ENCODE measurements around the gene SEC16B. TPM values are rescaled to one million over a fixed set of nuclear protein-coding genes. Genes with fewer than 3 reads are reported as not detected.

SEC16B gene, protein sequence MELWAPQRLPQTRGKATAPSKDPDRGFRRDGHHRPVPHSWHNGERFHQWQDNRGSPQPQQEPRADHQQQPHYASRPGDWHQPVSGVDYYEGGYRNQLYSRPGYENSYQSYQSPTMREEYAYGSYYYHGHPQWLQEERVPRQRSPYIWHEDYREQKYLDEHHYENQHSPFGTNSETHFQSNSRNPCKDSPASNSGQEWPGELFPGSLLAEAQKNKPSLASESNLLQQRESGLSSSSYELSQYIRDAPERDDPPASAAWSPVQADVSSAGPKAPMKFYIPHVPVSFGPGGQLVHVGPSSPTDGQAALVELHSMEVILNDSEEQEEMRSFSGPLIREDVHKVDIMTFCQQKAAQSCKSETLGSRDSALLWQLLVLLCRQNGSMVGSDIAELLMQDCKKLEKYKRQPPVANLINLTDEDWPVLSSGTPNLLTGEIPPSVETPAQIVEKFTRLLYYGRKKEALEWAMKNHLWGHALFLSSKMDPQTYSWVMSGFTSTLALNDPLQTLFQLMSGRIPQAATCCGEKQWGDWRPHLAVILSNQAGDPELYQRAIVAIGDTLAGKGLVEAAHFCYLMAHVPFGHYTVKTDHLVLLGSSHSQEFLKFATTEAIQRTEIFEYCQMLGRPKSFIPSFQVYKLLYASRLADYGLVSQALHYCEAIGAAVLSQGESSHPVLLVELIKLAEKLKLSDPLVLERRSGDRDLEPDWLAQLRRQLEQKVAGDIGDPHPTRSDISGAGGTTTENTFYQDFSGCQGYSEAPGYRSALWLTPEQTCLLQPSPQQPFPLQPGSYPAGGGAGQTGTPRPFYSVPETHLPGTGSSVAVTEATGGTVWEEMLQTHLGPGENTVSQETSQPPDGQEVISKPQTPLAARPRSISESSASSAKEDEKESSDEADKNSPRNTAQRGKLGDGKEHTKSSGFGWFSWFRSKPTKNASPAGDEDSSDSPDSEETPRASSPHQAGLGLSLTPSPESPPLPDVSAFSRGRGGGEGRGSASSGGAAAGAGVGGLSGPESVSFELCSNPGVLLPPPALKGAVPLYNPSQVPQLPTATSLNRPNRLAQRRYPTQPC
- 1.5 and 6.3 TPM in 2 replicates for total RNA-seq

DNA sequence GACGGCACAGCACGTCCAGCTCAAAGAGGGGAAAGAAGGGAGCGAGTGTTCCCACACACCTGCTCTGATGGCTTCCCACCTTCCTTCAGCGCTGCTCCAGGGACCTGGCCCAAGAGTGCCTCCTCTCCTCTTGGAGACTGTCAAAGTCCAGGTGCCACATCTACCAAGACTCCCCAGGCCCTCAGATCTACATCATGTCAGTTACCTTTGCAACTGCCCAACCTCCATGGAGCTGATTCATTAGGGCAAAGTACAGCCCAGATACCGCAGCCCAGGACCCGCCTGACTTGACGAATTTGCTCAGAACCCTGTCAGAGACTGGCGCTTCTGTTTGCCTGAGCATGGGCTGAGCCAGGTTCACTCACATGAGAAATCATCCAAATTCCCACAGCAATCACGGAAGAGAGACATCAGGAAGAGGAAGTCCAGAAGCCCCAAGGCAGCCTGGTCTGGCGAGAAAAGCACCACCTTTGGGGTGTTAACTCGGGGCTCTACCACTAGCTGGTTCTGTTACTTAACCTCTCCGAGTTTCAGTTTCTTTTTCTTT is at the start of gene SEC16B:
Gene SEC16B, minus strand, starts transcription at position 234 of the 547 bp plus-strand sequence. CDS start 2,077 bp downstream, outside the sequence.

Other genes starting within 250 kb of the SEC16B start
- 14.5 and 22.9 TPM in 2 replicates for gene RASAL2, start 124.0 kb upstream of the SEC16B start, total RNA-seq

All from pericardium fibroblast (primary cell).